Subcutaneous adipose tissue (tissue), 4 donors: ENCODE results near the gene TNFRSF4. TPM values are rescaled to one million over a fixed set of nuclear protein-coding genes. Genes with fewer than 3 reads are reported as not detected.

Source experiments
- total RNA-seq, 4 donors: library from RNA; depleted of rRNA; stranded (reverse); fragments of >200 nt; gene quantifications; one replicate each; pipeline ENCODE4 v1.1.0, GENCODE V29; 2016
- TF ChIP-seq, protein P1 (sequence below): fragments of 450-650 bp; IDR thresholded peaks from one replicate; pipeline ENCODE4 v1.5.1; 2016; ENCODE audit warnings: low read depth, mild to moderate bottlenecking, control low read depth, antibody characterized with exemption, moderate library complexity

TNFRSF4 gene
- total RNA-seq, 4 donors from 2014 or later, result 0.68 to 4.7 (median 1.6) TPM; not detected in 1

GRCh38 chr1:1234180-1234808, 20.3 kb upstream of the TNFRSF4 start:
- TF ChIP-seq, protein P1, sequence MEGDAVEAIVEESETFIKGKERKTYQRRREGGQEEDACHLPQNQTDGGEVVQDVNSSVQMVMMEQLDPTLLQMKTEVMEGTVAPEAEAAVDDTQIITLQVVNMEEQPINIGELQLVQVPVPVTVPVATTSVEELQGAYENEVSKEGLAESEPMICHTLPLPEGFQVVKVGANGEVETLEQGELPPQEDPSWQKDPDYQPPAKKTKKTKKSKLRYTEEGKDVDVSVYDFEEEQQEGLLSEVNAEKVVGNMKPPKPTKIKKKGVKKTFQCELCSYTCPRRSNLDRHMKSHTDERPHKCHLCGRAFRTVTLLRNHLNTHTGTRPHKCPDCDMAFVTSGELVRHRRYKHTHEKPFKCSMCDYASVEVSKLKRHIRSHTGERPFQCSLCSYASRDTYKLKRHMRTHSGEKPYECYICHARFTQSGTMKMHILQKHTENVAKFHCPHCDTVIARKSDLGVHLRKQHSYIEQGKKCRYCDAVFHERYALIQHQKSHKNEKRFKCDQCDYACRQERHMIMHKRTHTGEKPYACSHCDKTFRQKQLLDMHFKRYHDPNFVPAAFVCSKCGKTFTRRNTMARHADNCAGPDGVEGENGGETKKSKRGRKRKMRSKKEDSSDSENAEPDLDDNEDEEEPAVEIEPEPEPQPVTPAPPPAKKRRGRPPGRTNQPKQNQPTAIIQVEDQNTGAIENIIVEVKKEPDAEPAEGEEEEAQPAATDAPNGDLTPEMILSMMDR, result no peak

DNA sequence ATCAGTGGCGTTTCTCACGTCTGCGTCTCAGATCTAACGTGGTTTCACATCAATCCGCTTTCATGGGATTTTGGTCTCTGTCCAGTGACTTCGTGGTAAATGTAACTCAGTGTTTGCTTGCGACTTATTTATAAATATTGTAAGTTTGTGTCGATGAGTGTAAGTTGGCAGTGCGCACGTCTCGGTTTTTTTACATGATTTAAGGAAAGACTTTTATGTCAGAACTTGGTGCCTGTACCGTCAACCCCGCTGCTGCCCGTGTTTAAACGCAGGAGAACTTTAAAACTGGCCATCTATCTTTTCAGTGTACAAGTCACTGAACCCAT, 19.6 kb upstream of the TNFRSF4 start:
- TF ChIP-seq, protein P1, result no peak

- TF ChIP-seq, protein P1, result no peak
Measured at GRCh38 chr1:1232796-1233566, 19.0 kb upstream of the TNFRSF4 start.

GRCh38 chr1:1232208-1232795, 18.3 kb upstream of the TNFRSF4 start, which contains the start of gene B3GALT6:
B3GALT6 (plus strand) TSS chr1:1232237; CDS start chr1:1232279, 42 bp downstream.
- TF ChIP-seq, protein P1, result no peak

DNA sequence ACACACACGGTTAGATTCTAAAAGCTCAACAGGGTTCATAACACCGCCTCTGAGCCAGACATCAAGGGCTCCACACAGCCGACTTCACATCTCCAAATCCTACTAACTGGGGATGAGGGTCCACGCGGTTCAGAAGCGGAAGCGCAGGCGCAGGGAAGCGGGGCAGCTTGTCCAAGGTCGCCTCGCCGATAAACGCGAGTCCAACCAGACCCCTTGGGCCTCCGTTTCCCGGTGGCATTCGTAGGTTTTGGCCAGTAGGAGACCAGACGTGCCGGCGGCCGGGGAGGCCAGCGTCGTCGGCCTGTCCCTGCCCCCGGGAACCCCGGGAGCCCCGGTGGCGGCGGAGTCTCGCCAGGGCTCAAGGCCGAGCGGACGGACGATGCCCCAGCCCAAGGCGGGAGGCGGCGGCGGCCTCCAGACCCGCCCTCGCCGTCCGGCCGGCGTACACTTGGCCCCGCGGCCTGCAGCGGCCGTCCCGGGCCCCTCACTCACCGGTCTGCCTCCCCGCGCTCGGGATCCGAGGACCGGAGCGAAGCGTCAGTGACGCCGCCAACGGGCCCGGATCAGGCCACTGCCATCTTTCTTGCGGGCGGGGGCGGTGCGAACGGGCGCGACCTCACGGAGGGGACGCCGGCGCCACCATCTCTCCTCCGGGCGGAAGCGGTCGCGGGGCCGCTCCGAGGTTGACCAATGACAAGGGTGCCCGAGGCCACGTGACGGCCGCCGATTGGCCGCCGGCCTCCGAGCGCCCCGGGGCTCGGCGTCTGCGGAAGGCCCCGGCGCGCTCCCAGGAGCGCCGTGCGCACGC, 17.7 kb upstream of the TNFRSF4 start, which contains the start of gene SDF4:
Gene SDF4 (minus strand): TSS at position 602 of the 808 bp plus-strand sequence. CDS start 3,229 bp downstream, outside the sequence.
- TF ChIP-seq, protein P1, result no peak

DNA sequence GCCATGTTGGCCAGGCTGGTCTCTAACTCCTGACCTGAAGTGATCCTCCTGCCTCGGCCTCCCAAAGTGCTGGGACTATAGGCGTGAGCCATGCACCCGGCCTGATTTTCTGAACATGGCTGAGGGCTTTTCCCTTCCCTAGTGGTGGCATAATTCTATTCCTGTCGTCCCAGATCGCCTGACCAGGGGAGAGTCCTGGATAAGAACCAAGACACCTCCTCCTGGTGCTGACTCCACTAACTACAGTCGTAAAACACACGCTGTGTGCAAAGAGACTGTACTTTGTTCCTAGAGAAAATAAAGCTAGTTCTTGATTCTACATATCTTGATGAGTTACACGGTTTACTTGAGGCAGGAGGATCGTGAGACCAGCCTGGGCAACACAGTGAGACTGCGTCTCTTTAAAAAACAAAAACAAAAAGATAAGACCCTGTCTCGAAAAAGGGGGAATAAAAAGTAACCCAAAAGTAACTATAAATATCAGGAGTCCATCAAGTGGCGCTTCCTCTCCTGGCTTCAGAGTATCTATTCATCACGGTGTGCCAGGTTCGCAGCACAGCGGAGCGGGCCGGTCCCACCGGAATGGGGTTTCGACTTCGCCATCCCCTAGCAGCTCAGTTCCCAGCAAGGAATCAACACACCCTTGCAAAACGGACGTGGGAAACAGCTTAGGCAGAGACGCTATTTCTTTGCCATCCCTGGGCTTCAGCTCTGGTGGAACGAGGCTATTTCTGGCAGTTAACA, 16.9 kb upstream of the TNFRSF4 start:
- TF ChIP-seq, protein P1, result no peak
